Measurements from ENCODE around the gene IMPA2. TPM values are rescaled to one million over a fixed set of nuclear protein-coding genes. Genes with fewer than 3 reads are reported as not detected.

The IMPA2 gene
- total RNA-seq, 1 experiment from 2014 or later: 12.8 TPM

DNA sequence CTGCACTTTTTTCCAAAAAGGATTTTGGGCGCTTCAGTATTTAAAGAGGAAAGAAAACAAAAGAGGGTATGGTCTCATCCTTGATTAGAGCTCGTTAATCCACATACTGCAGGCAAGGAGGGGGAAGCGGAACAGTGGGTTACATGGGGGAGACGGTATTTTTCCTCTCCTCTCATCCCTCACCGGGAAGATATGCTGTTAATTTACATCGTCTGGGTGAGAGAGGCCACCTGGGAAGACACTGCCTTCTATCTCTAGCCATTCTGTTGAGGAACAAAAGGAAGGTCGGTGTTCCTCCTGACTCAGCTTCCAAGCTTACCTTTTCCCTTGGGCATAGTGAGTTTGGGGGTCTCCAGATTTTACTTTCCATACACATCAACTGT is 52.3 kb downstream of the IMPA2 start:
- ChIA-PET CTCF (interaction anchor here (0.6 to 1.9 kb wide), 7 partner anchors 38 to 595 kb away, joined by 3 to 10 read pairs (median 3); partner anchors contain the start of gene MPPE1), POLR2A (interaction anchor here (0.6 to 1.2 kb wide), 3 partner anchors 22 to 317 kb away, joined by 3 to 4 read pairs (median 4); no protein-coding TSS in a partner anchor)
- DNase-seq (ENCODE audit: unreplicated experiment): no peak
- Mint-ChIP-seq H3K36me3 (ENCODE audit: insufficient read depth, unreplicated experiment) (peaks cover 21% of the 10 kb centered on the region), H3K4me3 (ENCODE audit: unreplicated experiment) (no peak overlapping the region), H3K27ac (ENCODE audit: low read depth, unreplicated experiment) (peak overlapping the region; percentile 28), H3K9me3 (ENCODE audit: unreplicated experiment) (no peaks in the 10 kb centered on the region), H3K27me3 (ENCODE audit: insufficient read depth, unreplicated experiment) (no peaks in the 10 kb centered on the region), H3K4me1 (ENCODE audit: insufficient read depth, unreplicated experiment) (peaks cover 15% of the 10 kb centered on the region)
- no TSS peak for BruUV-seq (replicated peaks)
- TF ChIP-seq, protein P1, sequence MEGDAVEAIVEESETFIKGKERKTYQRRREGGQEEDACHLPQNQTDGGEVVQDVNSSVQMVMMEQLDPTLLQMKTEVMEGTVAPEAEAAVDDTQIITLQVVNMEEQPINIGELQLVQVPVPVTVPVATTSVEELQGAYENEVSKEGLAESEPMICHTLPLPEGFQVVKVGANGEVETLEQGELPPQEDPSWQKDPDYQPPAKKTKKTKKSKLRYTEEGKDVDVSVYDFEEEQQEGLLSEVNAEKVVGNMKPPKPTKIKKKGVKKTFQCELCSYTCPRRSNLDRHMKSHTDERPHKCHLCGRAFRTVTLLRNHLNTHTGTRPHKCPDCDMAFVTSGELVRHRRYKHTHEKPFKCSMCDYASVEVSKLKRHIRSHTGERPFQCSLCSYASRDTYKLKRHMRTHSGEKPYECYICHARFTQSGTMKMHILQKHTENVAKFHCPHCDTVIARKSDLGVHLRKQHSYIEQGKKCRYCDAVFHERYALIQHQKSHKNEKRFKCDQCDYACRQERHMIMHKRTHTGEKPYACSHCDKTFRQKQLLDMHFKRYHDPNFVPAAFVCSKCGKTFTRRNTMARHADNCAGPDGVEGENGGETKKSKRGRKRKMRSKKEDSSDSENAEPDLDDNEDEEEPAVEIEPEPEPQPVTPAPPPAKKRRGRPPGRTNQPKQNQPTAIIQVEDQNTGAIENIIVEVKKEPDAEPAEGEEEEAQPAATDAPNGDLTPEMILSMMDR (IDR thresholded peaks at IDR 0.05; ENCODE audit: unreplicated experiment): no peak
- intact Hi-C loops (cut with micrococcal nuclease): no loop called here

DNA sequence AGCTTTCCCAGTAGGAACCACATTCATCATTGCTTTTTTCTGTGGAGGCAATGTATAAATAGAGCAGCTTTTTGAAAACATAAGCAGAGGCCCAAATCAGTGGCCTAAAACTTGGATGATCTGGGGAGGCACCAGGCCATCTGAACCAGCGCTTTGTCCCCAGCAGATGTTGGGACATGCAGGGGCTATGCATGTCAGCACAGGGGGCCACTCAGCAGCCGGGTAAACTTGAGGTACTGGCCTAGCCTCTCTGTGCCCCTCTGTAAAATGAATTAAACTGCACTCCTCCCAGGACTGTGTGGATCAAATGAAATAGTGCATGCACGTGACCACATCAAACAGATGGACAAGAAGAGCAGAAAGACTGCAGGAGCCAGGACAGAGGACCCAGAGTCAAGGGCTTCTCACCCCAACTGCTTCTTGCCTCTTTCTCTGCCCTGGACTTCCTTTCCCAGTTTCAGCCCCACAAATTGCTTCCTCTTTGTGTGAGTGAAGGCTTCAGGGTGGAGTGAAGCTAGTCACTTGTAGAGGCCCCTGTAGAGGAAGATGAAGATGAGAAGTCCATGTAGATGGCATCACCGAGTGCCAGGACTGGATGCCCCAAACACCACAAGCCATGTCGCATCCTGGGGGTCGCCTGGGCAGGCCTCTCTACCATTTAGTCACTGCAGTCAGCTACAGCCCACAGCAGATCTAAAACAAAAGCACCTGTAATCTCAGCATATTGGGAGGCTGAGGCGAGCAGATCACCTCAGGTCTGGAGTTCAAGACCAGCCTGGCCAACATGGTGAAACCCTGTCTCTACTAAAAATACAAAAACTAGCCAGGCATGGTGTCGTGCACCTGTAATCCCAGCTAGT is 53.2 kb downstream of the IMPA2 start:
- no peak for DNase-seq (ENCODE audit: unreplicated experiment)
- BruUV-seq (replicated peaks): no TSS peak
- Mint-ChIP-seq H3K9me3 (ENCODE audit: unreplicated experiment) (no peaks in the 10 kb centered on the region), H3K27me3 (ENCODE audit: insufficient read depth, unreplicated experiment) (no peaks in the 10 kb centered on the region), H3K36me3 (ENCODE audit: insufficient read depth, unreplicated experiment) (peaks cover 16% of the 10 kb centered on the region), H3K4me1 (ENCODE audit: insufficient read depth, unreplicated experiment) (peaks cover 15% of the 10 kb centered on the region), H3K27ac (ENCODE audit: low read depth, unreplicated experiment) (no peak overlapping the region), H3K4me3 (ENCODE audit: unreplicated experiment) (no peak overlapping the region)
- intact Hi-C loops (cut with micrococcal nuclease): loop anchor here (5.0 kb wide), 1 partner anchor 37 kb away; no protein-coding TSS in a partner anchor
- POLR2A ChIA-PET: interaction anchor here (1.2 kb wide), 2 partner anchors 23 to 29 kb away, joined by 4 read pairs; no protein-coding TSS in a partner anchor
- CTCF ChIA-PET: interaction anchor here (1.0 to 1.9 kb wide), 5 partner anchors 39 to 379 kb away, joined by 4 to 10 read pairs (median 5); no protein-coding TSS in a partner anchor
- TF ChIP-seq, protein P1 (IDR thresholded peaks at IDR 0.05; ENCODE audit: unreplicated experiment): no peak

DNA sequence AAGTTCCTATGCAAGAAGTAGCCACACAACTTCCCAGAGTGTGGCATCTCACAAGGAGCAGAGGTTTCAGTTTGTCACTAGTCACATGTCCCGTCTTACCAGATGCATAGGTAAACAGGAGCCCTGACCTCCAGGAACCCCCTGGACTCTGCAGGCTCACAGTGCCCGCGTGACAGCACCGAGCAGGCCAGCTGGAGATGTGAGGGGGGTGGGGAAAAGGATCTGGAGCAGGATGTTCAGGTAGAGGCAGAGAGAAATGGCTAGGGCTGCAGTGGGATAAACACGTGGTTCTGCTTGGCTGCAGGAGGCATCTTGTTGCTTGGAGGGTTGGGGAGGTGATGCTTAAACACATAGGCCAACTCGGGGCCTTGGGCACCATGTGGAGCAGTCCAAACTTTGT is 54.2 kb downstream of the IMPA2 start:
- Mint-ChIP-seq H3K27me3 (ENCODE audit: insufficient read depth, unreplicated experiment) (no peaks in the 10 kb centered on the region), H3K4me3 (ENCODE audit: unreplicated experiment) (no peak overlapping the region), H3K36me3 (ENCODE audit: insufficient read depth, unreplicated experiment) (peaks cover 15% of the 10 kb centered on the region), H3K27ac (ENCODE audit: low read depth, unreplicated experiment) (no peak overlapping the region), H3K9me3 (ENCODE audit: unreplicated experiment) (no peaks in the 10 kb centered on the region), H3K4me1 (ENCODE audit: insufficient read depth, unreplicated experiment) (peaks cover 15% of the 10 kb centered on the region)
- CTCF ChIA-PET: interaction anchor here (1.0 to 6.3 kb wide), 2 partner anchors 40 to 96 kb away, joined by 4 to 87 read pairs; no protein-coding TSS in a partner anchor
- intact Hi-C loops (cut with micrococcal nuclease): loop anchor here (5.0 kb wide), 1 partner anchor 38 kb away; no protein-coding TSS in a partner anchor
- BruUV-seq (replicated peaks): no TSS peak
- POLR2A ChIA-PET: no interaction called here
- TF ChIP-seq, protein P1 (IDR thresholded peaks at IDR 0.05; ENCODE audit: unreplicated experiment): no peak
- DNase-seq (ENCODE audit: unreplicated experiment): no peak

DNA sequence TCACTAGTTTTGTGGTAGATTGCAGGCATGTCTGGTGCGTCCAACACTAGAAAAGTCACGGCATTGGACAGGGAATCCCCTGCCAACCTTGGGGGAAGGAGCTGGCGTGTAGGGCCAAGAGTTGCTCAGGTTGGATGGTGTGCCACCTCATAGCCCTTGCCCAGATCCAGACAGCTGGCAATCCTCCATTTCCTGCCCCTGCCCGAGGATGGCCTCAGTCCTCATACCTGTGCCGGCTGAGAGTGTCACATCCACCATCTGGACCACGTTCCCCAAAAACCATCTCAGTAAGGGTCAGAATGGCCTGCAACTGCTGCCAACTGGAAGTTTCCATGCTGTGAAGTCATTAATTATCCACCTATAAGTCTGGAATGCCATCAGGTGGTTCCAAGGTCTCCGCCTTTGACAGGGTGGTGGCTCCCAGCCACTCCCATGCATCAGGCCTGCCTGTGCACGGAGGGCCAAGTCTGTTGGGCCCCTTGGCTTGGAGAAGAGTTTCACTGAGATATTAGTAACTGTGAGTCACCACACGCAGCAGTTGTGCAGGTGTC is 55.0 kb downstream of the IMPA2 start:
- Mint-ChIP-seq H3K27me3 (ENCODE audit: insufficient read depth, unreplicated experiment) (no peaks in the 10 kb centered on the region), H3K4me3 (ENCODE audit: unreplicated experiment) (no peak overlapping the region), H3K9me3 (ENCODE audit: unreplicated experiment) (no peaks in the 10 kb centered on the region), H3K27ac (ENCODE audit: low read depth, unreplicated experiment) (no peak overlapping the region), H3K4me1 (ENCODE audit: insufficient read depth, unreplicated experiment) (peaks cover 17% of the 10 kb centered on the region), H3K36me3 (ENCODE audit: insufficient read depth, unreplicated experiment) (peaks cover 10% of the 10 kb centered on the region)
- ChIA-PET CTCF (interaction anchor here (0.7 to 6.3 kb wide), 6 partner anchors 34 to 382 kb away, joined by 3 to 87 read pairs (median 3); no protein-coding TSS in a partner anchor), POLR2A (interaction anchor here (0.9 to 1.0 kb wide), 3 partner anchors 13 to 382 kb away, joined by 3 to 4 read pairs (median 3); no protein-coding TSS in a partner anchor)
- DNase-seq (ENCODE audit: unreplicated experiment): peak; percentile 38
- intact Hi-C loops (cut with micrococcal nuclease): loop anchor here (5.0 kb wide), 1 partner anchor 39 kb away; no protein-coding TSS in a partner anchor
- TF ChIP-seq, protein P1 (IDR thresholded peaks at IDR 0.05; ENCODE audit: unreplicated experiment): no peak
- BruUV-seq (replicated peaks): no TSS peak
